Neural progenitor cell (in vitro differentiated cells): ENCODE data around the gene PIWIL1. TPM values are rescaled to one million over a fixed set of nuclear protein-coding genes. Genes with fewer than 3 reads are reported as not detected.

ENCODE experiments used
- DNase-seq: peaks from one replicate; pipeline ENCODE4 v3.0.0-alpha.2; 2016; ENCODE audit warnings: low spot score
- H2AFZ ChIP-seq: fragments of 200-600 bp; sonication (generic); replicated peaks from 2 replicates; pipeline ENCODE4 v1.6.1; 2016; ENCODE audit warnings: antibody characterized with exemption
- H3F3A ChIP-seq: fragments of 200-600 bp; sonication (generic); 2 replicates; pipeline ENCODE4 v1.6.1; 2016; ENCODE audit warnings: antibody characterized with exemption, low read depth
- H3K27ac ChIP-seq: fragments of 200-600 bp; sonication (generic); 2 replicates; pipeline ENCODE4 v1.5.1; 2016; ENCODE audit warnings: mild to moderate bottlenecking
- H3K27me3 ChIP-seq: fragments of 200-600 bp; sonication (generic); 2 replicates; pipeline ENCODE4 v1.6.1; 2016; ENCODE audit warnings: mild to moderate bottlenecking, moderate library complexity
- H3K36me3 ChIP-seq: fragments of 200-600 bp; sonication (generic); 2 replicates; pipeline ENCODE4 v1.5.1; 2016
- H3K4me1 ChIP-seq: fragments of 200-600 bp; sonication (generic); 2 replicates; pipeline ENCODE4 v1.6.1; 2016; ENCODE audit warnings: mixed run types
- H3K4me2 ChIP-seq: fragments of 200-600 bp; sonication (generic); 2 replicates; pipeline ENCODE4 v1.6.1; 2016
- H3K4me3 ChIP-seq: fragments of 200-600 bp; sonication (generic); 2 replicates; pipeline ENCODE4 v1.5.1; 2016
- H3K79me2 ChIP-seq: fragments of 200-600 bp; sonication (generic); 2 replicates; pipeline ENCODE4 v1.6.1; 2016; ENCODE audit warnings: low read depth
- H3K9ac ChIP-seq: fragments of 200-600 bp; sonication (generic); 2 replicates; pipeline ENCODE4 v1.6.1; 2016
- H3K9me3 ChIP-seq: fragments of 200-600 bp; sonication (generic); 2 replicates; pipeline ENCODE4 v1.5.1; 2016; ENCODE audit warnings: low read depth
- H4K20me1 ChIP-seq: fragments of 200-600 bp; sonication (generic); 2 replicates; pipeline ENCODE4 v1.6.1; 2016; ENCODE audit warnings: low read depth
- H3K27ac Mint-ChIP-seq: 3 replicates; pipeline ENCODE4 v1.8.0; 2021; ENCODE audit warnings: mixed read lengths
- H3K27me3 Mint-ChIP-seq: 2 replicates; pipeline ENCODE4 v1.8.0; 2022; ENCODE audit warnings: low read depth, mild to moderate bottlenecking, inconsistent platforms, moderate library complexity, mixed read lengths; ENCODE audit not compliant: insufficient read depth
- H3K36me3 Mint-ChIP-seq: 3 replicates; pipeline ENCODE4 v1.8.0; 2021; ENCODE audit warnings: mixed read lengths
- H3K4me1 Mint-ChIP-seq: 3 replicates; pipeline ENCODE4 v1.8.0; 2021; ENCODE audit warnings: mixed read lengths
- H3K4me3 Mint-ChIP-seq: 3 replicates; pipeline ENCODE4 v1.8.0; 2021; ENCODE audit warnings: mild to moderate bottlenecking, moderate library complexity, mixed read lengths
- H3K9me3 Mint-ChIP-seq: 3 replicates; pipeline ENCODE4 v1.8.0; 2020; ENCODE audit warnings: mixed read lengths
- CTCF ChIP-seq: fragments of 200-600 bp; sonication (generic); IDR thresholded peaks from 2 replicates; pipeline ENCODE4 v1.5.1; 2017; ENCODE audit warnings: antibody characterized with exemption, mild to moderate bottlenecking
- EZH2 ChIP-seq: fragments of 200-600 bp; sonication (generic); IDR thresholded peaks from 2 replicates; pipeline ENCODE4 v1.6.1; 2017; ENCODE audit warnings: antibody characterized with exemption, mild to moderate bottlenecking, moderate library complexity
- EZH2phosphoT487 ChIP-seq: fragments of 200-600 bp; sonication (generic); IDR thresholded peaks from 2 replicates; pipeline ENCODE4 v1.6.1; 2017; ENCODE audit warnings: antibody characterized with exemption
- total RNA-seq: library from RNA; depleted of rRNA; stranded (reverse); fragments of >200 nt; gene quantifications from 2 replicates; pipeline ENCODE4 v1.2.3, GENCODE V29; 2015; ENCODE audit warnings: low replicate concordance

The PIWIL1 gene
- total RNA-seq, 1 donor from 2014 or later: not detected

DNA sequence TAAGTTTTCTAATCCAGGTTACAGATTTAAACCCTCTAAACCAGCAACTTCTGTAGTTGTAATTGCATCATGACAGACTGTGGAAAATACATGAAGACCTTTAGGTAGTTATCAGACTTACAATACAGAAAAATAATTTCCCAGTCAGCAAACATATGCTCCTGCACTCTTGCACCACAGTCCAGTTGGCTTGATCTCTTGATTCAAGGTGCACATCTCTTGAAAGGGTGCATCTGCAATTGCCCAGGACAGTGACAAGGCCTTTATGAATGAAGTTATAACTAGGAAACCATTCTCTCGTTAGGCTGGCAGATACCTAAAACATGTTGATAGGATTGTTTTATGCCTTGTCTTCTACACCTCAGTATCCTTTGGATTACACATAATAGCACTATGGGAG lies 7.6 kb downstream of the PIWIL1 start:
- no peak for DNase-seq
- no peaks in the 10 kb centered on the region for H3F3A ChIP-seq
- TF ChIP-seq EZH2phosphoT487 (no peak), CTCF (no peak), EZH2 (no peak)
- Mint-ChIP-seq H3K4me3 (no peak overlapping the region), H3K27ac (no peak overlapping the region), H3K36me3 (no peaks in the 10 kb centered on the region), H3K4me1 (peaks cover 9% of the 10 kb centered on the region), H3K9me3 (no peaks in the 10 kb centered on the region), H3K27me3 (peaks cover 2% of the 10 kb centered on the region)
- H3K79me2 ChIP-seq: no peaks in the 10 kb centered on the region
- H3K27ac ChIP-seq: no peak overlapping the region
- no peaks in the 10 kb centered on the region for H3K4me1 ChIP-seq
- peaks cover 7% of the 10 kb centered on the region for H3K27me3 ChIP-seq
- H3K9me3 ChIP-seq: no peaks in the 10 kb centered on the region
- H3K4me3 ChIP-seq: no peak overlapping the region
- no peak overlapping the region for H3K9ac ChIP-seq
- no peaks in the 10 kb centered on the region for H3K36me3 ChIP-seq
- H4K20me1 ChIP-seq: no peaks in the 10 kb centered on the region
- H3K4me2 ChIP-seq: no peak overlapping the region
- no peak overlapping the region for H2AFZ ChIP-seq

- Histone ChIP-seq H3K4me1 (no peaks in the 10 kb centered on the region), H3K9me3 (no peaks in the 10 kb centered on the region), H3K9ac (no peak overlapping the region), H3K36me3 (no peaks in the 10 kb centered on the region), H3K27me3 (peaks cover 7% of the 10 kb centered on the region), H3K27ac (no peak overlapping the region), H3F3A (no peaks in the 10 kb centered on the region), H3K4me2 (no peak overlapping the region), H3K4me3 (no peak overlapping the region), H4K20me1 (no peaks in the 10 kb centered on the region), H3K79me2 (no peaks in the 10 kb centered on the region), H2AFZ (no peak overlapping the region)
- no peaks in the 10 kb centered on the region for H3K9me3 Mint-ChIP-seq
- no peak for DNase-seq
- H3K27ac Mint-ChIP-seq: no peak overlapping the region
- peaks cover 2% of the 10 kb centered on the region for H3K27me3 Mint-ChIP-seq
- TF ChIP-seq CTCF (no peak), EZH2 (no peak), EZH2phosphoT487 (no peak)
- peaks cover 24% of the 10 kb centered on the region for H3K4me1 Mint-ChIP-seq
- H3K36me3 Mint-ChIP-seq: no peaks in the 10 kb centered on the region
- H3K4me3 Mint-ChIP-seq: no peak overlapping the region
Observed at GRCh38 chr12:130347588-130347987, 9.9 kb downstream of the PIWIL1 start.

- Mint-ChIP-seq H3K36me3 (no peaks in the 10 kb centered on the region), H3K9me3 (no peaks in the 10 kb centered on the region)
Observed at GRCh38 chr12:130350715-130351114, 13.0 kb downstream of the PIWIL1 start.

More at GRCh38 chr12:130350715-130351114, 13.0 kb downstream of the PIWIL1 start:
- Histone ChIP-seq H3K4me2 (no peak overlapping the region), H3K4me1 (peaks cover 3% of the 10 kb centered on the region), H3K27ac (no peak overlapping the region), H3K9ac (no peak overlapping the region), H3F3A (no peaks in the 10 kb centered on the region), H3K9me3 (no peaks in the 10 kb centered on the region), H3K79me2 (no peaks in the 10 kb centered on the region), H3K4me3 (no peak overlapping the region), H2AFZ (no peak overlapping the region), H3K27me3 (peaks cover 7% of the 10 kb centered on the region), H3K36me3 (no peaks in the 10 kb centered on the region), H4K20me1 (no peaks in the 10 kb centered on the region)
- Mint-ChIP-seq H3K4me3 (no peak overlapping the region), H3K27ac (no peak overlapping the region), H3K27me3 (peaks cover 5% of the 10 kb centered on the region), H3K4me1 (peaks cover 37% of the 10 kb centered on the region)
- DNase-seq: no peak
- TF ChIP-seq CTCF: no peak
- TF ChIP-seq EZH2: no peak
- no peak for TF ChIP-seq EZH2phosphoT487
